Measurements from ENCODE around the gene CRELD2.

CRELD2 gene

GRCh38 chr22:49917974-49918910, at the start of gene CRELD2, which contains the start of gene ALG12:
Gene CRELD2, plus strand, starts transcription at chr22:49918634. Its CDS starts 136 bp downstream, at chr22:49918770.
Gene ALG12, minus strand, starts transcription at chr22:49918438. Its CDS starts 4,673 bp downstream, at chr22:49913765.
- Mint-ChIP-seq H3K27ac (peak within 1 kb of the TSS; percentile 74), H3K27me3 (no peaks in the 10 kb centered on the region), H3K36me3 (ENCODE audit: low read depth) (peaks cover 9% of the 10 kb centered on the region), H3K4me3 (peak within 1 kb of the TSS; percentile 80), H3K9me3 (no peaks in the 10 kb centered on the region), H3K4me1 (peaks cover 33% of the 10 kb centered on the region)
- ATAC-seq (peak; percentile 98), DNase-seq (peak; percentile 97)

GRCh38 chr22:49869086-49869830, 49.2 kb upstream of the CRELD2 start:
- H3K9me3 Mint-ChIP-seq, result peaks cover 34% of the 10 kb centered on the region
- H3K4me3 Mint-ChIP-seq, result no peak overlapping the region
- H3K4me1 Mint-ChIP-seq, result peaks cover 63% of the 10 kb centered on the region
- H3K27ac Mint-ChIP-seq, result peak overlapping the region; percentile 31
- no peaks in the 10 kb centered on the region for H3K27me3 Mint-ChIP-seq
- H3K36me3 Mint-ChIP-seq (ENCODE audit: low read depth), result peaks cover 71% of the 10 kb centered on the region
- no peak for DNase-seq
- ATAC-seq, result no peak

DNA sequence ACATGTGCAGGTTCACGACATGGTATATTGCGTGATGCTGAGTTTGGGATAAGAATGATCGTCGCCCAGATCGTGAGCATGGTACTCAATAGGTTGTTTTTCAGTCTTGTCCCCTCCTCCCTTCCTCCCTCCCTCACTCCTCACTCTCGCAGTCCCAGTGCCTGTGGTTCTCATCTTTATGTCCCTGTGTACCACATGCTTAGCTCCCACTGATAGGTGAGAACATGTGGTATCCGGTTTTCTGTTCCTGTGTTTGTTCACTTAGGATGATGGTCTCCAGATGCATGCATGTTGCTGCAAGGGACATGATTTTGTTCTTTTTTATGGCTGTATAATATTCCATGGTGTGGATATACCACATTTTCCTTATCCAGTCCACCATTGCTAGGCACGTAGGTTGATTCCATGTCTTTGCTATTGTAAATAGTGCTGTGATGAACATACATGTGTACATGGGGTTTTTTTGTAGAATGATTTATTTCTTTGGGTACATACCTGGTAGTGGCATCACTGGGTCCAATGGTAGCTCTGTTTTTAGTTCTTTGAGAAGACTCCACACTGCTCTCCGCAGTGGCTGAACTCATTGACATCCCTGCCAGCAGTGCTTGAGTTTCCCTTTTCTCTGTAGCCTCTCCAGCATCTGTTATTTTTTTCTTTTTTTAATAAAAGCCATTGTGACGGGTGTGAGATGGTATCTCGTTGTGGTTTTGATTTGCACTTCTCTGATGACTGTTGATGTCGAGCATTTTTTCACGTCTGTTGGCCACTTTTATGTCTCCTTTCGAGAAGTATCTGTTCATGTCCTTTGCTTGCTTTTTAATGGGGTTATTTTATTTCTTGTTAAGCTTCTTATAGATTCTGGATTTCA, 48.4 kb upstream of the CRELD2 start:
- ATAC-seq (peak; percentile 39), DNase-seq (no peak)
- H3K9me3 Mint-ChIP-seq, result peaks cover 34% of the 10 kb centered on the region
- no peaks in the 10 kb centered on the region for H3K27me3 Mint-ChIP-seq
- peak overlapping the region; percentile 55 for H3K27ac Mint-ChIP-seq
- peaks cover 68% of the 10 kb centered on the region for H3K36me3 Mint-ChIP-seq (ENCODE audit: low read depth)
- peaks cover 62% of the 10 kb centered on the region for H3K4me1 Mint-ChIP-seq
- H3K4me3 Mint-ChIP-seq, result peak overlapping the region; percentile 15

- H3K36me3 Mint-ChIP-seq (ENCODE audit: low read depth), result peaks cover 58% of the 10 kb centered on the region
Measured at GRCh38 chr22:49871482-49871881, 47.0 kb upstream of the CRELD2 start.

DNA sequence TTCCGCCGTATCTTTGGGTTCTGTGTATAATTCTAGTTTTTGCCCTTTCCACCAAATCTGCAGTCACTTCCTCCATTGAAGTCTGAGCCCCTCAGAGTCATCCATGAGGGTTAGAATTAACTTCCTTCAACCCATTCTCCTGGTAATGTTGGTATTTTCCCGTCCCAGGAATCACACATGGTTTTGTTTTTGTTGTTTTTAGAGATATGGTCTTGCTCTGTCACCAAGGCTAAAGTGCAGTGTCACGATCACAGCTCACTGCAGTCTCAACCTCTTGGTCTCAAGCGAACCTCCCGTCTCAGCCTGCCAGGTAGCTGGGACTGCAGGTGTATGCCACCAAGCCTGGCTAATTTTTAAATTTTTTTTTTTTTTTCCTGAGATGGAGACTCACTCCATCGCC, 46.1 kb upstream of the CRELD2 start:
- Mint-ChIP-seq H3K27ac (no peak overlapping the region), H3K4me3 (no peak overlapping the region), H3K36me3 (ENCODE audit: low read depth) (peaks cover 49% of the 10 kb centered on the region), H3K4me1 (peaks cover 51% of the 10 kb centered on the region), H3K9me3 (peaks cover 15% of the 10 kb centered on the region), H3K27me3 (no peaks in the 10 kb centered on the region)
- DNase-seq (no peak), ATAC-seq (no peak)

More at GRCh38 chr22:49871482-49871881, 47.0 kb upstream of the CRELD2 start:
- H3K27ac Mint-ChIP-seq, result no peak overlapping the region
- no peak for DNase-seq
- H3K27me3 Mint-ChIP-seq, result no peaks in the 10 kb centered on the region
- no peak overlapping the region for H3K4me3 Mint-ChIP-seq
- peaks cover 59% of the 10 kb centered on the region for H3K4me1 Mint-ChIP-seq
- H3K9me3 Mint-ChIP-seq, result peaks cover 23% of the 10 kb centered on the region
- ATAC-seq, result no peak

- ATAC-seq, result no peak
- no peak overlapping the region for H3K4me3 Mint-ChIP-seq
- H3K27ac Mint-ChIP-seq, result no peak overlapping the region
- H3K4me1 Mint-ChIP-seq, result peaks cover 40% of the 10 kb centered on the region
- H3K36me3 Mint-ChIP-seq (ENCODE audit: low read depth), result peaks cover 46% of the 10 kb centered on the region
- no peak for DNase-seq
- H3K27me3 Mint-ChIP-seq, result no peaks in the 10 kb centered on the region
- peaks cover 15% of the 10 kb centered on the region for H3K9me3 Mint-ChIP-seq
Measured at GRCh38 chr22:49873228-49873940, 45.0 kb upstream of the CRELD2 start.

GRCh38 chr22:49877642-49878041, 40.8 kb upstream of the CRELD2 start:
- no peaks in the 10 kb centered on the region for H3K9me3 Mint-ChIP-seq
- peaks cover 30% of the 10 kb centered on the region for H3K4me1 Mint-ChIP-seq
- ATAC-seq, result no peak
- H3K27me3 Mint-ChIP-seq, result no peaks in the 10 kb centered on the region
- peaks cover 30% of the 10 kb centered on the region for H3K36me3 Mint-ChIP-seq (ENCODE audit: low read depth)
- no peak overlapping the region for H3K4me3 Mint-ChIP-seq
- no peak overlapping the region for H3K27ac Mint-ChIP-seq
- DNase-seq, result no peak

DNA sequence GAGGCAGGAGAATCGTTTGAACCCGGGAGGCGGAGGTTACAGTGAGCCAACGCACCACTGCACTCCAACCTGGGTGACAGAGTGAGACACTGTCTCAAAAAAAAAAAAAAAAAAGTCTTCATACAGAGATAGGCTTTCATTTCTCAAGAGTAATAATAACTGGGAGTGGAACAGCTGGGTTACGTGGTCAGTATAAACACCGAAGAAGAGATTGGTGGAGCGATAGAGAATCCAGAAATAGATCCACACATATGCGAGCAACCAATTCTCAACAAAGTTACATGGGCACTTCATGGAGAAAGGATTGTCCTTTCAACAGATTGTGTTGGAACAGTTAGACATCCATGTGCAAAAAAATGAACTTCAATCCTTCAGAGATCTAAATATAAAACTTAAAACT, 40.2 kb upstream of the CRELD2 start:
- Mint-ChIP-seq H3K27me3 (no peaks in the 10 kb centered on the region), H3K27ac (no peak overlapping the region), H3K4me3 (no peak overlapping the region)

DNA sequence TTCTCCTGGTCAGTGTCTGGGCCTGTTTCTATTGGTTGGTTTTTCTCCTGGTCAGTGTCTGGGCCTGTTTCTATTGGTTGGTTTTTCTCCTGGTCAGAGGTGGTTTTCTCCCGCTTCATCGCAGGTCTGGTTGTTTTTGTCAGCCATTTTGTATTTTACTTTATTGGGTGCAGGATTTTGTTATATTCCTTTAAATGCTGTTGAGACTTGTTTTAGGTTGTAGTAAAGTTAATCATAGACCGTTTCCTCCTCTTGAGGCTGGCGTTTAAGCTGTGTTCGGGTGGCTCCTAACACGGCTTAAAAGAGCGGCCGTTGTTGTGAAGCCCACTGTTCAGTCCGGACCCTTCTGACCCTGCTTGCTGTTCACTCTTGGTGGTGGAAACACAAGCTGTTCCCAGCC, 38.6 kb upstream of the CRELD2 start:
- no peak overlapping the region for H3K4me3 Mint-ChIP-seq
- peaks cover 33% of the 10 kb centered on the region for H3K36me3 Mint-ChIP-seq (ENCODE audit: low read depth)

More for the DNA sequence above, 40.2 kb upstream of the CRELD2 start:
- ATAC-seq (no peak), DNase-seq (no peak)
- Mint-ChIP-seq H3K4me1 (peaks cover 28% of the 10 kb centered on the region), H3K36me3 (ENCODE audit: low read depth) (peaks cover 31% of the 10 kb centered on the region), H3K9me3 (no peaks in the 10 kb centered on the region)

GRCh38 chr22:49880281-49880680, 38.2 kb upstream of the CRELD2 start:
- ATAC-seq (no peak), DNase-seq (no peak)
- no peak overlapping the region for H3K4me3 Mint-ChIP-seq
- H3K4me1 Mint-ChIP-seq, result peaks cover 22% of the 10 kb centered on the region
- peaks cover 32% of the 10 kb centered on the region for H3K36me3 Mint-ChIP-seq (ENCODE audit: low read depth)
- no peak overlapping the region for H3K27ac Mint-ChIP-seq
- no peaks in the 10 kb centered on the region for H3K9me3 Mint-ChIP-seq
- no peaks in the 10 kb centered on the region for H3K27me3 Mint-ChIP-seq

More for the DNA sequence above, 38.6 kb upstream of the CRELD2 start:
- H3K27ac Mint-ChIP-seq, result no peak overlapping the region
- peaks cover 22% of the 10 kb centered on the region for H3K4me1 Mint-ChIP-seq
- no peaks in the 10 kb centered on the region for H3K27me3 Mint-ChIP-seq
- H3K9me3 Mint-ChIP-seq, result no peaks in the 10 kb centered on the region
- no peak for DNase-seq
- ATAC-seq, result no peak

DNA sequence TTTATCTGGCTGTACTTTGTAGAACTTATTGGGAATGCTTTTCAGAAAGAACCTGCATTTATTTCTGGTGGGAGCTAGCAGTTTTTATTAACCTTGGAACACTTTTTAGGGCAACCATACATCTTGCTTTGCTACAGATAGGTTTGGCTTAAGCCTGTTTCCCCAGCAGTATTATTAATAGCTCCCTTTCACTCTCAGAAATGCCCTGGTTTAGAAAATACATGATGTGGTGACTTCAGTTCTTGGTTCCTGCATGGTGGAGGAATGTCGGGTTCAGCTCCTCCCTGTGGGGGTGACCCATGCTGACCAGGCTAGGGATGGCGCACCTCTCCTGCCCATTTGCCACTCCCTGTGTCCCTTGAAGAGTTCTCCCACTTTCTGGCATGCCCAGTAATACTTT, 36.6 kb upstream of the CRELD2 start:
- no peaks in the 10 kb centered on the region for H3K27me3 Mint-ChIP-seq
- H3K27ac Mint-ChIP-seq, result no peak overlapping the region
- no peaks in the 10 kb centered on the region for H3K9me3 Mint-ChIP-seq
- no peak overlapping the region for H3K4me3 Mint-ChIP-seq
- no peak for DNase-seq
- H3K36me3 Mint-ChIP-seq (ENCODE audit: low read depth), result peaks cover 41% of the 10 kb centered on the region
- ATAC-seq, result no peak
- H3K4me1 Mint-ChIP-seq, result peaks cover 18% of the 10 kb centered on the region

- DNase-seq, result no peak
- H3K4me1 Mint-ChIP-seq, result peaks cover 18% of the 10 kb centered on the region
- H3K36me3 Mint-ChIP-seq (ENCODE audit: low read depth), result peaks cover 48% of the 10 kb centered on the region
- ATAC-seq, result no peak
- no peak overlapping the region for H3K4me3 Mint-ChIP-seq
- H3K9me3 Mint-ChIP-seq, result no peaks in the 10 kb centered on the region
- no peaks in the 10 kb centered on the region for H3K27me3 Mint-ChIP-seq
- H3K27ac Mint-ChIP-seq, result no peak overlapping the region
Measured at GRCh38 chr22:49882519-49883293, 35.7 kb upstream of the CRELD2 start.

DNA sequence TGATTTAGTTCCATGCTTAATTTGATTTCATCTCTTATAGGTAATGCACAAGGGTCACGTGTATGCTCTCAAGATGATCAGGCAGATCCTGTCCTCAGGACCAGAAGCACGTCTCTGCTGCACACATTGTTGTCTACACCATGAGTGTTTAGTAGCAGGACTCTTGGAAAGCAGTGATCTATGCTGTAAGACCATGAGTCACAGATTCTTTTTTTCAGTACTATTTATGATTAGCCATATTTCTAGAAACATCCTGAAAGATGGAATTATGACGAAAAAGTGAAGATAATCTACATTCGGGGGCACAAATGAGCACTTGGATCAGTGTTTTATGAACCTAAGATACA, 35.2 kb upstream of the CRELD2 start:
- H3K27me3 Mint-ChIP-seq, result no peaks in the 10 kb centered on the region
- H3K4me3 Mint-ChIP-seq, result no peak overlapping the region
- ATAC-seq (no peak), DNase-seq (no peak)
- no peaks in the 10 kb centered on the region for H3K9me3 Mint-ChIP-seq
- H3K36me3 Mint-ChIP-seq (ENCODE audit: low read depth), result peaks cover 49% of the 10 kb centered on the region
- H3K4me1 Mint-ChIP-seq, result peaks cover 18% of the 10 kb centered on the region
- H3K27ac Mint-ChIP-seq, result no peak overlapping the region

All from activated naive CD8-positive, alpha-beta T cell treated with anti-CD3 and anti-CD28 coated beads, Interleukin-2, amount 50 U/mL, for 24 hours (primary cell).